Measurements from ENCODE around the gene MAD1L1. TPM values are rescaled to one million over a fixed set of nuclear protein-coding genes. Genes with fewer than 3 reads are reported as not detected.

MAD1L1 gene
- polyA plus RNA-seq, 2 donors, result 18.0 to 24.9 TPM

- no peak overlapping the region for H3K4me3 ChIP-seq (ENCODE audit: low read depth in 1 of 2, low read length in 2 of 2)
- no peaks in the 10 kb centered on the region for H3K27me3 ChIP-seq (ENCODE audit: control insufficient read depth in 1 of 2, insufficient read depth in 2 of 2, low read length in 2 of 2)
- no peaks in the 10 kb centered on the region for H3K36me3 ChIP-seq (ENCODE audit: control insufficient read depth in 2 of 2, insufficient read depth in 2 of 2, low read length in 1 of 2)
- 85 to 86% methylated on average over 29 of the region's 29 CpGs for WGBS, 2 donors
- H3K27ac ChIP-seq (ENCODE audit: low read depth in 2 of 2, low read length in 1 of 2), result no peak overlapping the region
- peaks cover 3 to 9% of the 10 kb centered on the region in 2 donors for H3K4me1 ChIP-seq (ENCODE audit: control insufficient read depth in 2 of 2, insufficient read depth in 2 of 2, low read length in 1 of 2)
- no peaks in the 10 kb centered on the region for H3K9me3 ChIP-seq (ENCODE audit: control insufficient read depth in 2 of 2, insufficient read depth in 1 of 2, low read depth in 1 of 2, low read length in 1 of 2)
Observed at GRCh38 chr7:2099048-2099957, 133.4 kb downstream of the MAD1L1 start.

GRCh38 chr7:2098496-2098895, 134.2 kb downstream of the MAD1L1 start:
- Histone ChIP-seq H3K4me1 (ENCODE audit: control insufficient read depth in 2 of 2, insufficient read depth in 2 of 2, low read length in 1 of 2) (peaks cover 3% of the 10 kb centered on the region in 2 donors), H3K9me3 (ENCODE audit: control insufficient read depth in 2 of 2, insufficient read depth in 1 of 2, low read depth in 1 of 2, low read length in 1 of 2) (no peaks in the 10 kb centered on the region), H3K27ac (ENCODE audit: low read depth in 2 of 2, low read length in 1 of 2) (no peak overlapping the region), H3K36me3 (ENCODE audit: control insufficient read depth in 2 of 2, insufficient read depth in 2 of 2, low read length in 1 of 2) (no peaks in the 10 kb centered on the region), H3K27me3 (ENCODE audit: control insufficient read depth in 1 of 2, insufficient read depth in 2 of 2, low read length in 2 of 2) (no peaks in the 10 kb centered on the region), H3K4me3 (ENCODE audit: low read depth in 1 of 2, low read length in 2 of 2) (no peak overlapping the region)
- 90 to 94% methylated on average over 16 of the region's 16 CpGs for WGBS, 2 donors

GRCh38 chr7:2098056-2098455, 134.7 kb downstream of the MAD1L1 start:
- Histone ChIP-seq H3K4me1 (ENCODE audit: control insufficient read depth in 2 of 2, insufficient read depth in 2 of 2, low read length in 1 of 2) (peaks cover 2 to 3% of the 10 kb centered on the region in 2 donors), H3K4me3 (ENCODE audit: low read depth in 1 of 2, low read length in 2 of 2) (no peak overlapping the region), H3K27me3 (ENCODE audit: control insufficient read depth in 1 of 2, insufficient read depth in 2 of 2, low read length in 2 of 2) (no peaks in the 10 kb centered on the region), H3K9me3 (ENCODE audit: control insufficient read depth in 2 of 2, insufficient read depth in 1 of 2, low read depth in 1 of 2, low read length in 1 of 2) (no peaks in the 10 kb centered on the region), H3K27ac (ENCODE audit: low read depth in 2 of 2, low read length in 1 of 2) (no peak overlapping the region), H3K36me3 (ENCODE audit: control insufficient read depth in 2 of 2, insufficient read depth in 2 of 2, low read length in 1 of 2) (no peaks in the 10 kb centered on the region)
- 96 to 98% methylated on average over 18 of the region's 18 CpGs for WGBS, 2 donors

DNA sequence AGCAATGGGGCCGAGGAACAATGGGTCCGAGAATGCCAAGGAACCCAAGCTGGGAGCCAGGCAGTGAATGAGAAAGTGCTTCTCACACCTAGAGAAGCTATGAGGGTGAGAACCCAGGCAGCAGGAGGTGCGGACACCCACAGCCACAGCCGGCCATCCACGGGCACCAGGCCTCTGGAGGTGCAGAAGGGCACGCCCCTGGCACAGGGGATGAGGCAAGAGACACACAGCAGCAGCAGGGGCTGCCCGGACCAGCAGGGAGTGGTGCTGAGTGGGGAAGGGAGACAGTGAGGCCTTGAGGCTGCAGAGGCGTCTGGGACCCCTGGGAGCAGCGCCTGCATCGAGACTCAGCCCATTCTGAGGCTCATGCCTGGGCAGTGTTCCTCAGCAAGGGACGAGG, 135.3 kb downstream of the MAD1L1 start:
- H3K27me3 ChIP-seq (ENCODE audit: control insufficient read depth in 1 of 2, insufficient read depth in 2 of 2, low read length in 2 of 2), result no peaks in the 10 kb centered on the region
- WGBS, 2 donors, result 90 to 97% methylated on average over 11 of the region's 11 CpGs

GRCh38 chr7:2096692-2097387, 135.9 kb downstream of the MAD1L1 start:
- Histone ChIP-seq H3K27me3 (ENCODE audit: control insufficient read depth in 1 of 2, insufficient read depth in 2 of 2, low read length in 2 of 2) (no peaks in the 10 kb centered on the region), H3K4me1 (ENCODE audit: control insufficient read depth in 2 of 2, insufficient read depth in 2 of 2, low read length in 1 of 2) (peaks cover under 1 to 2% of the 10 kb centered on the region in 2 donors), H3K36me3 (ENCODE audit: control insufficient read depth in 2 of 2, insufficient read depth in 2 of 2, low read length in 1 of 2) (peaks cover 0 to 2% of the 10 kb centered on the region in 2 donors), H3K9me3 (ENCODE audit: control insufficient read depth in 2 of 2, insufficient read depth in 1 of 2, low read depth in 1 of 2, low read length in 1 of 2) (no peaks in the 10 kb centered on the region), H3K27ac (ENCODE audit: low read depth in 2 of 2, low read length in 1 of 2) (no peak overlapping the region), H3K4me3 (ENCODE audit: low read depth in 1 of 2, low read length in 2 of 2) (no peak overlapping the region)
- WGBS, 2 donors, result 81 to 84% methylated on average over 28 of the region's 28 CpGs

More for the DNA sequence above, 135.3 kb downstream of the MAD1L1 start:
- no peak overlapping the region for H3K4me3 ChIP-seq (ENCODE audit: low read depth in 1 of 2, low read length in 2 of 2)
- peaks cover 2 to 3% of the 10 kb centered on the region in 2 donors for H3K4me1 ChIP-seq (ENCODE audit: control insufficient read depth in 2 of 2, insufficient read depth in 2 of 2, low read length in 1 of 2)
- no peaks in the 10 kb centered on the region for H3K9me3 ChIP-seq (ENCODE audit: control insufficient read depth in 2 of 2, insufficient read depth in 1 of 2, low read depth in 1 of 2, low read length in 1 of 2)
- H3K36me3 ChIP-seq (ENCODE audit: control insufficient read depth in 2 of 2, insufficient read depth in 2 of 2, low read length in 1 of 2), result no peaks in the 10 kb centered on the region
- no peak overlapping the region for H3K27ac ChIP-seq (ENCODE audit: low read depth in 2 of 2, low read length in 1 of 2)

GRCh38 chr7:2095436-2095835, 137.3 kb downstream of the MAD1L1 start:
- H3K9me3 ChIP-seq (ENCODE audit: control insufficient read depth in 2 of 2, insufficient read depth in 1 of 2, low read depth in 1 of 2, low read length in 1 of 2), result no peaks in the 10 kb centered on the region
- H3K4me1 ChIP-seq (ENCODE audit: control insufficient read depth in 2 of 2, insufficient read depth in 2 of 2, low read length in 1 of 2), result peaks cover 0 to 2% of the 10 kb centered on the region in 2 donors
- no peak overlapping the region for H3K4me3 ChIP-seq (ENCODE audit: low read depth in 1 of 2, low read length in 2 of 2)
- WGBS, 2 donors, result 96% methylated on average over 20 of the region's 20 CpGs
- H3K36me3 ChIP-seq (ENCODE audit: control insufficient read depth in 2 of 2, insufficient read depth in 2 of 2, low read length in 1 of 2), result peaks cover 0 to 3% of the 10 kb centered on the region in 2 donors
- H3K27ac ChIP-seq (ENCODE audit: low read depth in 2 of 2, low read length in 1 of 2), result no peak overlapping the region
- H3K27me3 ChIP-seq (ENCODE audit: control insufficient read depth in 1 of 2, insufficient read depth in 2 of 2, low read length in 2 of 2), result no peaks in the 10 kb centered on the region

DNA sequence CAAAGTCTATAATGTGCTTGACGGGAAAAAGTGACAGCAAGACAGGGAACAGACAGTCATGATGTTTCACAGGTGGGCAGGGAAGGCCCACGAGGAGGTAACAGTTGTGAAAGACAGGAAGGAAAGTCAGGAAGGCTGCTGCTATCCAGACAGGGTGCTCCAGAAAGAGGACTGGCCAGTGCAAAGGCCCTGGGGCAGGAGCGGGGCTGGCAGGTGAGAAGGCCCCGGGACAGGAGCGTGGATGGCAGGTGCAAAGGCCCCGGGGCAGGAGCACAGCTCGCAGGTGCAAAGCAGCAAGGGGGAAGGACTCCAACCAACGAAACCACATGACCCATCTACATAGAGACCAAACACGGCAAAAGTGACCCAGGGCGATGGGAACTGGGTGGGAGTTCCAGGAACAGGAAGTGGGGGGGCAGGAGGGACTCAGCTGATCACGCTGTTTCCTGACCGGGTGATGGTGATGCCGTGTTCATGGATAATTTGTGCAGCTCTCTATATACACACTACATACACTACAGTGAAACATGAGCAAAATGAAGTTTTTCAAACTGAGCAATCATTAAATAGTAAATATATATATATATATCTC, 138.2 kb downstream of the MAD1L1 start:
- WGBS, 2 donors, result 92% methylated on average over 13 of the region's 13 CpGs
- Histone ChIP-seq H3K27ac (ENCODE audit: low read depth in 2 of 2, low read length in 1 of 2) (no peak overlapping the region), H3K4me1 (ENCODE audit: control insufficient read depth in 2 of 2, insufficient read depth in 2 of 2, low read length in 1 of 2) (peaks cover 2 to 4% of the 10 kb centered on the region in 2 donors)

DNA sequence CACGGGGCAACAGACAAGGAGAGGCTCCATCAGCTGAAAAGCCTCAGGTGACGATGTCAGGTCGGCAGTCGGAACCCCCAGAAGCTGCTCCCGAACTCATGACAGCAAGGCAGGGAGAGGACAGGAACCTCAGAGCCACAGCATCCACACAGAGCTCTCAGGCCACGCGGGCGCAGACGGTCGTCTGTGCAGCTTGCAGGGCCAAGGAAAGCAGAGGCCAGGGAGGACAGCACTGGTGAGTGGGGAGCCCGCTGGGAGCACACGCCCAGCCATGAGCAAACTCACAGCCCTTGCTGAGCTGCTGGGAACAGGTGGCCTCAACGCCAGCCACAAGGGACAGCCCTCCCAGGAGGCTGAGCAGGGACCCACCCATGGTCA, 138.9 kb downstream of the MAD1L1 start:
- peaks cover 2 to 4% of the 10 kb centered on the region in 2 donors for H3K4me1 ChIP-seq (ENCODE audit: control insufficient read depth in 2 of 2, insufficient read depth in 2 of 2, low read length in 1 of 2)
- no peak overlapping the region for H3K4me3 ChIP-seq (ENCODE audit: low read depth in 1 of 2, low read length in 2 of 2)
- no peak overlapping the region for H3K27ac ChIP-seq (ENCODE audit: low read depth in 2 of 2, low read length in 1 of 2)
- 92 to 96% methylated on average over 13 of the region's 13 CpGs for WGBS, 2 donors
- peaks cover 0 to 3% of the 10 kb centered on the region in 2 donors for H3K36me3 ChIP-seq (ENCODE audit: control insufficient read depth in 2 of 2, insufficient read depth in 2 of 2, low read length in 1 of 2)
- H3K9me3 ChIP-seq (ENCODE audit: control insufficient read depth in 2 of 2, insufficient read depth in 1 of 2, low read depth in 1 of 2, low read length in 1 of 2), result no peaks in the 10 kb centered on the region
- no peaks in the 10 kb centered on the region for H3K27me3 ChIP-seq (ENCODE audit: control insufficient read depth in 1 of 2, insufficient read depth in 2 of 2, low read length in 2 of 2)

More for the DNA sequence above, 138.2 kb downstream of the MAD1L1 start:
- Histone ChIP-seq H3K27me3 (ENCODE audit: control insufficient read depth in 1 of 2, insufficient read depth in 2 of 2, low read length in 2 of 2) (no peaks in the 10 kb centered on the region), H3K9me3 (ENCODE audit: control insufficient read depth in 2 of 2, insufficient read depth in 1 of 2, low read depth in 1 of 2, low read length in 1 of 2) (no peaks in the 10 kb centered on the region), H3K36me3 (ENCODE audit: control insufficient read depth in 2 of 2, insufficient read depth in 2 of 2, low read length in 1 of 2) (peaks cover 0 to 3% of the 10 kb centered on the region in 2 donors), H3K4me3 (ENCODE audit: low read depth in 1 of 2, low read length in 2 of 2) (no peak overlapping the region)

GRCh38 chr7:2093215-2093842, 139.4 kb downstream of the MAD1L1 start:
- Histone ChIP-seq H3K4me3 (ENCODE audit: low read depth in 1 of 2, low read length in 2 of 2) (no peak overlapping the region), H3K9me3 (ENCODE audit: control insufficient read depth in 2 of 2, insufficient read depth in 1 of 2, low read depth in 1 of 2, low read length in 1 of 2) (no peaks in the 10 kb centered on the region), H3K4me1 (ENCODE audit: control insufficient read depth in 2 of 2, insufficient read depth in 2 of 2, low read length in 1 of 2) (peaks cover 2 to 4% of the 10 kb centered on the region in 2 donors), H3K36me3 (ENCODE audit: control insufficient read depth in 2 of 2, insufficient read depth in 2 of 2, low read length in 1 of 2) (peaks cover 0 to 3% of the 10 kb centered on the region in 2 donors), H3K27me3 (ENCODE audit: control insufficient read depth in 1 of 2, insufficient read depth in 2 of 2, low read length in 2 of 2) (no peaks in the 10 kb centered on the region), H3K27ac (ENCODE audit: low read depth in 2 of 2, low read length in 1 of 2) (no peak overlapping the region)
- WGBS, 2 donors, result 84 to 85% methylated on average over 15 of the region's 15 CpGs

All from esophagus (tissue), 2 donors.